IMR-90 (cell line): Measurements from ENCODE around the gene CHN2. TPM values are rescaled to one million over a fixed set of nuclear protein-coding genes. Genes with fewer than 3 reads are reported as not detected.

ENCODE experiments used
- ATAC-seq: fragments of 200-7000 bp; cut with Tn5 transposase; 2 replicates; pipeline ENCODE4 v1.9.1; 2020; ENCODE audit warnings: low read depth, mild to moderate bottlenecking, moderate library complexity
- BruUV-seq: library from RNA; stranded (reverse); fragments of 400-500 nt; replicated peaks from 2 replicates; lab custom pipeline; 2021; lab: Mats Ljungman, UMichigan
- CTCF ChIA-PET: fragments of 300-600 bp; formaldehyde crosslinking; extraction: SDS; loops from one replicate; lab custom pipeline; 2021; ENCODE audit warnings: antibody characterized with exemption; lab: Yijun Ruan, JAX
- POLR2A ChIA-PET: fragments of 300-600 bp; sonication (Branson Sonifier 250); formaldehyde crosslinking; loops from one replicate; lab custom pipeline; 2022; ENCODE audit warnings: antibody characterized with exemption; ENCODE audit not compliant: unreplicated experiment; lab: Charles Lee
- DNase-seq: peaks from one replicate; pipeline ENCODE4 v3.0.0; 2013
- H2AFZ ChIP-seq: replicated peaks from 2 replicates; pipeline ENCODE3; 2013; ENCODE audit warnings: low read length, mild to moderate bottlenecking; ENCODE audit not compliant: poor library complexity
- H2AK5ac ChIP-seq: 2 replicates; pipeline ENCODE4 v1.6.1; 2013; ENCODE audit warnings: low read depth, low read length, inconsistent platforms
- H2AK9ac ChIP-seq: replicated peaks from 2 replicates; pipeline ENCODE3; 2013; ENCODE audit warnings: mild to moderate bottlenecking, low read depth, low read length, moderate library complexity; ENCODE audit not compliant: poor library complexity
- H2BK120ac ChIP-seq: 2 replicates; pipeline ENCODE4 v1.6.1; 2013; ENCODE audit warnings: low read depth, low read length, inconsistent platforms
- H2BK15ac ChIP-seq: 3 replicates; pipeline ENCODE4 v1.6.1; 2013; ENCODE audit warnings: low read depth, low read length, inconsistent platforms
- H2BK20ac ChIP-seq: 2 replicates; pipeline ENCODE4 v1.6.1; 2013; ENCODE audit warnings: low read depth, mild to moderate bottlenecking, inconsistent platforms, low read length, moderate library complexity
- H2BK5ac ChIP-seq: 2 replicates; pipeline ENCODE4 v1.6.1; 2013; ENCODE audit warnings: mild to moderate bottlenecking, low read depth, low read length, inconsistent platforms; ENCODE audit not compliant: poor library complexity, severe bottlenecking
- H3K14ac ChIP-seq: replicated peaks from 2 replicates; pipeline ENCODE4 v1.6.1; 2013; ENCODE audit warnings: low read depth, low read length, inconsistent platforms
- H3K18ac ChIP-seq: 2 replicates; pipeline ENCODE4 v1.6.1; 2013; ENCODE audit warnings: low read depth, low read length, control low read depth
- H3K23ac ChIP-seq: 2 replicates; pipeline ENCODE4 v1.6.1; 2013; ENCODE audit warnings: low read depth, low read length, inconsistent platforms
- H3K27ac ChIP-seq: 2 replicates; pipeline ENCODE4 v1.5.1; 2013; ENCODE audit warnings: mild to moderate bottlenecking, control low read depth, low read length; ENCODE audit not compliant: insufficient read depth
- H3K27me3 ChIP-seq: 2 replicates; pipeline ENCODE4 v1.6.1; 2013; ENCODE audit warnings: low read length; ENCODE audit not compliant: control insufficient read depth, insufficient read depth
- H3K36me3 ChIP-seq: 2 replicates; pipeline ENCODE4 v1.6.1; 2013; ENCODE audit warnings: low read length, mixed read lengths; ENCODE audit not compliant: control insufficient read depth, insufficient read depth
- H3K4ac ChIP-seq: 2 replicates; pipeline ENCODE4 v1.6.1; 2013; ENCODE audit warnings: low read depth, low read length, inconsistent platforms
- H3K4me1 ChIP-seq: 2 replicates; pipeline ENCODE4 v1.6.1; 2013; ENCODE audit warnings: low read length, mixed read lengths; ENCODE audit not compliant: control insufficient read depth, insufficient read depth
- H3K4me2 ChIP-seq: 2 replicates; pipeline ENCODE4 v1.6.1; 2013; ENCODE audit warnings: low read depth, mild to moderate bottlenecking, control low read depth, low read length, moderate library complexity
- H3K4me3 ChIP-seq: 2 replicates; pipeline ENCODE4 v1.5.1; 2013; ENCODE audit warnings: low read depth, mild to moderate bottlenecking, control low read depth, low read length, moderate library complexity; ENCODE audit not compliant: insufficient read depth
- H3K56ac ChIP-seq: 2 replicates; pipeline ENCODE4 v1.6.1; 2013; ENCODE audit warnings: low read length, inconsistent platforms; ENCODE audit not compliant: insufficient read depth; ENCODE audit errors: extremely low read depth
- H3K79me1 ChIP-seq, 2 experiments: 2 replicates each; pipeline ENCODE4 v1.6.1; 2013; ENCODE audit warnings: low read length in 2 of 2, inconsistent platforms in 1 of 2, low read depth in 1 of 2
- H3K9ac ChIP-seq: 2 replicates; pipeline ENCODE4 v1.6.1; 2013; ENCODE audit warnings: low read depth, low read length, control low read depth
- H3K9me1 ChIP-seq: 2 replicates; pipeline ENCODE4 v1.6.1; 2013; ENCODE audit warnings: low read length, inconsistent platforms; ENCODE audit not compliant: insufficient read depth
- H3K9me3 ChIP-seq: 2 replicates; pipeline ENCODE4 v1.6.1; 2013; ENCODE audit warnings: low read length; ENCODE audit not compliant: control insufficient read depth, insufficient read depth
- H4K20me1 ChIP-seq: 2 replicates; pipeline ENCODE4 v1.6.1; 2013; ENCODE audit warnings: low read length, inconsistent platforms; ENCODE audit not compliant: insufficient read depth
- H4K5ac ChIP-seq: 2 replicates; pipeline ENCODE4 v1.6.1; 2013; ENCODE audit warnings: mild to moderate bottlenecking, low read depth, low read length, control low read depth
- H4K8ac ChIP-seq, 2 experiments: 2 replicates each; pipeline ENCODE4 v1.6.1; 2013; ENCODE audit warnings: low read depth in 2 of 2, low read length in 2 of 2, control low read depth in 1 of 2, inconsistent platforms in 1 of 2
- H4K91ac ChIP-seq: 2 replicates; pipeline ENCODE4 v1.6.1; 2013; ENCODE audit warnings: low read depth, low read length, inconsistent platforms; ENCODE audit not compliant: insufficient read depth
- BHLHE40 ChIP-seq: fragments of 150-350 bp; IDR thresholded peaks from 2 replicates; pipeline ENCODE4 v1.6.1; 2016; ENCODE audit warnings: mild to moderate bottlenecking, low read depth, low read length
- ELK1 ChIP-seq: fragments of 150-350 bp; IDR thresholded peaks from 2 replicates; pipeline ENCODE4 v1.6.1; 2016; ENCODE audit warnings: low read depth, mild to moderate bottlenecking, low read length, moderate library complexity, borderline replicate concordance
- FOS ChIP-seq: fragments of 150-350 bp; IDR thresholded peaks from 2 replicates; pipeline ENCODE4 v1.6.1; 2016; ENCODE audit warnings: low read depth, low read length
- MAZ ChIP-seq: IDR thresholded peaks from 2 replicates; pipeline ENCODE4 v1.6.1; 2012; ENCODE audit warnings: low read depth, mild to moderate bottlenecking, low read length, improper control_type of control experiment, moderate library complexity, borderline replicate concordance
- RAD21 ChIP-seq: IDR thresholded peaks from 2 replicates; pipeline ENCODE4 v1.6.1; 2012; ENCODE audit warnings: low read length, improper control_type of control experiment
- RCOR1 ChIP-seq: IDR thresholded peaks from 2 replicates; pipeline ENCODE4 v1.6.1; 2012; ENCODE audit warnings: mild to moderate bottlenecking, low read length, improper control_type of control experiment; ENCODE audit not compliant: insufficient replicate concordance
- RFX5 ChIP-seq: IDR thresholded peaks from 2 replicates; pipeline ENCODE4 v1.8.0; 2012; ENCODE audit warnings: low read depth, mild to moderate bottlenecking, low read length, moderate library complexity
- USF2 ChIP-seq: fragments of 150-350 bp; IDR thresholded peaks from 2 replicates; pipeline ENCODE4 v1.6.1; 2017; ENCODE audit warnings: mild to moderate bottlenecking, antibody characterized with exemption, low read length, low read depth
- WGBS, 2 experiments: methylation state at CpG; one replicate each; pipeline versions ENCODE4 v1.1.5 to v1.1.7; 2013; ENCODE audit warnings: missing lambda C conversion rate in 2 of 2; ENCODE audit not compliant: insufficient read length in 1 of 2; ENCODE audit errors: extremely low coverage in 2 of 2; 5-methylcytosine and 5-hydroxymethylcytosine counted together
- dilution Hi-C: fragments of 300-500 bp; cut with HindIII; formaldehyde crosslinking; loops from one replicate; pipeline ENCODE4 v1.14.3; 2018; ENCODE audit warnings: low sequenced_read_pairs; ENCODE audit not compliant: unreplicated experiment
- in situ Hi-C: fragments of 300-500 bp; cut with MboI; formaldehyde crosslinking; loops from 3 replicates; pipeline ENCODE4 v1.14.3; 2019; ENCODE audit warnings: low sequenced_read_pairs, inconsistent platforms, mixed read lengths
- intact Hi-C: fragments of 100-400 bp; cut with micrococcal nuclease; formaldehyde crosslinking; loops from 2 replicates; pipeline ENCODE4 v1.10.0; 2022
- polyA plus RNA-seq, 3 experiments: library from polyadenylated mRNA; depleted of rRNA; stranded (reverse); fragments of >200 nt; gene quantifications; 2 replicates each; pipeline ENCODE4 v1.2.3, GENCODE V29; 2012; ENCODE audit warnings: low replicate concordance in 1 of 3
- total RNA-seq: library from RNA; depleted of rRNA; stranded (reverse); fragments of >200 nt; gene quantifications from 2 replicates; pipeline ENCODE4 v1.2.3, GENCODE V29; 2012

The CHN2 gene
- total and polyA plus RNA-seq, 2 of the 4 experiments (the other 2 are of a cell fraction), result not detected

GRCh38 chr7:29184599-29184998, 10.0 kb upstream of the CHN2 start:
- Histone ChIP-seq H2BK20ac (no peak overlapping the region), H3K9ac (no peak overlapping the region), H4K91ac (no peak overlapping the region), H4K8ac (no peak overlapping the region), H3K56ac (no peak overlapping the region), H3K36me3 (no peaks in the 10 kb centered on the region), H2AK5ac (no peak overlapping the region), H3K23ac (no peak overlapping the region), H4K5ac (no peak overlapping the region), H3K4me1 (no peaks in the 10 kb centered on the region), H4K20me1 (no peaks in the 10 kb centered on the region), H3K4me2 (no peak overlapping the region), H2BK5ac (no peak overlapping the region), H3K14ac (no peak overlapping the region), H2BK120ac (no peak overlapping the region), H2AK9ac (no peak overlapping the region), H2BK15ac (no peak overlapping the region), H2AFZ (no peak overlapping the region), H3K4ac (no peak overlapping the region), H3K4me3 (no peak overlapping the region), H3K27ac (no peak overlapping the region), H3K9me3 (no peaks in the 10 kb centered on the region), H3K9me1 (no peaks in the 10 kb centered on the region), H3K18ac (no peak overlapping the region), H3K79me1 (no peaks in the 10 kb centered on the region), H3K27me3 (no peaks in the 10 kb centered on the region)
- CTCF ChIA-PET, result no interaction called here
- no CpG with 5 or more reads among the region's 2 CpGs for WGBS, 2 experiments
- in situ Hi-C loops, result no loop called here
- intact Hi-C loops, result no loop called here
- ATAC-seq, result no peak
- dilution Hi-C loops, result no loop called here
- TF ChIP-seq RFX5 (no peak), FOS (no peak), RAD21 (no peak), MAZ (no peak), ELK1 (no peak), BHLHE40 (no peak), RCOR1 (no peak), USF2 (no peak)
- no peak for DNase-seq
- POLR2A ChIA-PET, result no interaction called here
- BruUV-seq, result no TSS peak
